Stimulated activated CD4-positive, alpha-beta T cell treated with anti-CD3 and anti-CD28 coated beads, Interleukin-4, amount 100 ng/mL, for 1 hour (primary cell): Measurements from ENCODE around the gene NAB1.
A peak's percentile ranks its signal among the peaks of the same experiment; 100 is the strongest.

Experiments used
- DNase-seq: peaks from one replicate; pipeline ENCODE4 v3.0.0-alpha.2; 2020

The NAB1 gene

GRCh38 chr2:190637903-190638618, 10.8 kb upstream of the NAB1 start:
- no peak for DNase-seq

- no peak for DNase-seq
Measured at GRCh38 chr2:190640117-190640516, 8.8 kb upstream of the NAB1 start.

GRCh38 chr2:190641469-190641868, 7.4 kb upstream of the NAB1 start:
- DNase-seq, result no peak

GRCh38 chr2:190646780-190647522, 1.9 kb upstream of the NAB1 start:
- DNase-seq, result no peak

GRCh38 chr2:190648289-190649034, 421 bp upstream of the NAB1 start:
- DNase-seq, result peak; percentile 87

GRCh38 chr2:190649798-190650390, 1.0 kb downstream of the NAB1 start:
- no peak for DNase-seq

- no peak for DNase-seq
Measured at GRCh38 chr2:190651413-190651812, 2.5 kb downstream of the NAB1 start.

- no peak for DNase-seq
Measured at GRCh38 chr2:190653231-190653630, 4.3 kb downstream of the NAB1 start.

GRCh38 chr2:190653931-190654330, 5.0 kb downstream of the NAB1 start:
- no peak for DNase-seq

GRCh38 chr2:190655113-190655512, 6.2 kb downstream of the NAB1 start:
- DNase-seq, result no peak

GRCh38 chr2:190655570-190655969, 6.7 kb downstream of the NAB1 start:
- no peak for DNase-seq

GRCh38 chr2:190656301-190656700, 7.4 kb downstream of the NAB1 start:
- DNase-seq, result no peak

GRCh38 chr2:190657474-190658255, 8.8 kb downstream of the NAB1 start:
- no peak for DNase-seq

GRCh38 chr2:190659553-190659952, 10.7 kb downstream of the NAB1 start:
- no peak for DNase-seq

GRCh38 chr2:190662754-190663153, 13.9 kb downstream of the NAB1 start:
- DNase-seq, result no peak

GRCh38 chr2:190663348-190663747, 14.5 kb downstream of the NAB1 start:
- no peak for DNase-seq

GRCh38 chr2:190663839-190664238, 15.0 kb downstream of the NAB1 start:
- no peak for DNase-seq

GRCh38 chr2:190664240-190664639, 15.4 kb downstream of the NAB1 start:
- no peak for DNase-seq

- DNase-seq, result no peak
Measured at GRCh38 chr2:190666895-190667294, 18.0 kb downstream of the NAB1 start.

- DNase-seq, result no peak
Measured at GRCh38 chr2:190668892-190669291, 20.0 kb downstream of the NAB1 start.

GRCh38 chr2:190670182-190670946, 21.5 kb downstream of the NAB1 start:
- DNase-seq, result no peak
